K562 (cell line): ENCODE results near the gene ADNP2. TPM values are rescaled to one million over a fixed set of nuclear protein-coding genes. Genes with fewer than 3 reads are reported as not detected.

ENCODE experiments used
- ATAC-seq: fragments of 200-7000 bp; cut with Tn5 transposase; 3 replicates; pipeline ENCODE4 v1.9.1; 2020; ENCODE audit warnings: moderate library complexity
- BruUV-seq: library from RNA; stranded (reverse); fragments of 400-500 nt; replicated peaks from 2 replicates; lab custom pipeline; 2021; lab: Mats Ljungman, UMichigan
- CTCF ChIA-PET: fragments of 300-600 bp; formaldehyde crosslinking; extraction: SDS; loops from one replicate; lab custom pipeline; 2021; ENCODE audit warnings: low intra/inter-chr PET ratio; lab: Yijun Ruan, JAX
- POLR2A ChIA-PET: fragments of 300-600, 350-650 bp; sonication (Branson Sonifier 250); formaldehyde crosslinking; extraction: SDS; loops from one replicate; lab custom pipeline; 2021; ENCODE audit warnings: antibody characterized with exemption, inconsistent platforms; lab: Yijun Ruan, JAX
- DNase-seq, 4 experiments: peaks; one replicate each; pipeline versions ENCODE4 v3.0.0 to v3.0.0-alpha.2; 2011 to 2018; ENCODE audit warnings: low spot score in 3 of 4, mixed read lengths in 3 of 4; ENCODE audit errors: extremely low read depth in 1 of 4
- FAIRE-seq: peaks from 2 replicates; lab custom pipeline; 2011; peaks lifted over from hg19 to GRCh38; lab: Jason Lieb, UNC
- H2AFZ ChIP-seq: 2 replicates; pipeline ENCODE4 v1.6.0; 2011; ENCODE audit warnings: low read depth, low read length, control low read depth, inconsistent platforms
- H3K27ac ChIP-seq: fragments of 200-600 bp; 3 replicates; pipeline ENCODE4 v1.8.0; 2011; ENCODE audit warnings: low read depth, mild to moderate bottlenecking, control low read depth, inconsistent platforms, low read length, moderate library complexity, mixed read lengths; ENCODE audit errors: extremely low read depth
- H3K27me3 ChIP-seq, 2 experiments: fragments of 300-600 bp in 1 of 2; 2 replicates in 1 of 2; 3 replicates in 1 of 2; pipeline versions ENCODE4 v1.6.0 to v1.8.0; 2011; ENCODE audit warnings: inconsistent platforms in 2 of 2, low read length in 2 of 2, mild to moderate bottlenecking in 1 of 2, mixed read lengths in 1 of 2, moderate library complexity in 1 of 2; ENCODE audit not compliant: control insufficient read depth in 2 of 2, insufficient read depth in 2 of 2
- H3K36me3 ChIP-seq: fragments of 300-600 bp; 3 replicates; pipeline ENCODE4 v1.8.0; 2011; ENCODE audit warnings: mild to moderate bottlenecking, low read length, inconsistent platforms; ENCODE audit not compliant: control insufficient read depth, insufficient read depth
- H3K4me1 ChIP-seq, 2 experiments: fragments of 200-600 bp in 1 of 2; replicated peaks in 1 of 2; 2 replicates in 1 of 2; 3 replicates in 1 of 2; pipeline versions ENCODE4 v1.5.1 to v1.8.0; 2011; ENCODE audit warnings: inconsistent platforms in 2 of 2, low read length in 2 of 2, mild to moderate bottlenecking in 1 of 2, mixed read lengths in 1 of 2, moderate library complexity in 1 of 2; ENCODE audit not compliant: control insufficient read depth in 2 of 2, insufficient read depth in 2 of 2
- H3K4me2 ChIP-seq: 2 replicates; pipeline ENCODE4 v1.6.1; 2011; ENCODE audit warnings: low read length, control low read depth, inconsistent platforms, mixed read lengths; ENCODE audit not compliant: insufficient read depth
- H3K4me3 ChIP-seq: fragments of 200-600 bp; sonication (generic), shearing (Covaris generic); 2 replicates; pipeline ENCODE4 v1.5.1; 2016; ENCODE audit warnings: control low read depth, inconsistent platforms
- H3K79me2 ChIP-seq: fragments of 200-600 bp; 3 replicates; pipeline ENCODE4 v1.8.0; 2011; ENCODE audit warnings: low read length, inconsistent platforms; ENCODE audit not compliant: control insufficient read depth, insufficient read depth
- H3K9ac ChIP-seq, 2 experiments: 2 replicates each; pipeline versions ENCODE4 v1.6.0 to v1.6.1; 2011; ENCODE audit warnings: low read depth in 2 of 2, low read length in 2 of 2, control low read depth in 1 of 2, inconsistent platforms in 1 of 2, mild to moderate bottlenecking in 1 of 2, mixed read lengths in 1 of 2; ENCODE audit not compliant: insufficient read depth in 1 of 2
- H3K9me1 ChIP-seq: one replicate; pipeline ENCODE4 v1.6.0; 2011; ENCODE audit warnings: inconsistent platforms, mild to moderate bottlenecking, low read length, moderate library complexity; ENCODE audit not compliant: control insufficient read depth, insufficient read depth
- H3K9me3 ChIP-seq: replicated peaks from 2 replicates; pipeline ENCODE4 v1.5.1; 2011; ENCODE audit warnings: low read depth, low read length, inconsistent platforms; ENCODE audit not compliant: control insufficient read depth, insufficient read depth
- H4K20me1 ChIP-seq: replicated peaks from 2 replicates; pipeline ENCODE4 v1.6.1; 2011; ENCODE audit warnings: low read length, inconsistent platforms, mixed read lengths; ENCODE audit not compliant: control insufficient read depth, insufficient read depth
- CBFA2T2 ChIP-seq: fragments of 450-650 bp; conservative IDR thresholded peaks from 2 replicates; pipeline ENCODE4 v1.6.1; 2017; ENCODE audit warnings: mild to moderate bottlenecking
- ELF2 ChIP-seq: fragments of 250-450 bp; sonication (Bioruptor Pico); IDR thresholded peaks from 2 replicates; pipeline ENCODE4 v1.5.0; 2021; ENCODE audit warnings: mild to moderate bottlenecking
- ELF4 ChIP-seq: fragments of 450-650 bp; formaldehyde crosslinking; IDR thresholded peaks from 2 replicates; pipeline ENCODE4 v1.4.0; 2022; ENCODE audit warnings: missing genetic modification characterization
- MAFK ChIP-seq: IDR thresholded peaks from 2 replicates; pipeline ENCODE4 v1.6.1; 2011; ENCODE audit warnings: low read length, improper control_type of control experiment
- MNT ChIP-seq, 2 experiments: fragments of 450-650 bp; conservative IDR thresholded peaks; 2 replicates each; pipeline ENCODE4 v1.6.1; 2017; ENCODE audit warnings: mild to moderate bottlenecking in 2 of 2, moderate library complexity in 2 of 2
- POLR2G ChIP-seq: fragments of 200-400 bp; formaldehyde crosslinking; IDR thresholded peaks from 2 replicates; pipeline ENCODE4 v1.6.1; 2017; ENCODE audit warnings: low read depth, mild to moderate bottlenecking, antibody characterized with exemption, low read length, moderate library complexity
- RAD51 ChIP-seq: fragments of 450-650 bp; IDR thresholded peaks from 2 replicates; pipeline ENCODE4 v1.7.1; 2016; ENCODE audit warnings: low read depth, mild to moderate bottlenecking, borderline replicate concordance
- USF1 ChIP-seq: sonication (generic); formaldehyde crosslinking; IDR thresholded peaks from 2 replicates; pipeline ENCODE4 v1.9.0; 2022; ENCODE audit warnings: mild to moderate bottlenecking, missing genetic modification reagents
- VEZF1 ChIP-seq: fragments of 200-800 bp; sonication (Bioruptor generic); IDR thresholded peaks from 2 replicates; pipeline ENCODE4 v1.6.1; 2017; ENCODE audit warnings: missing genetic modification characterization, missing compliant biosample characterization
- ZFPM2 ChIP-seq: fragments of 250-450 bp; sonication (Bioruptor Pico); IDR thresholded peaks from 2 replicates; pipeline ENCODE4 v1.5.1; 2022; ENCODE audit warnings: mild to moderate bottlenecking
- ZNF551 ChIP-seq: fragments of 250-450 bp; sonication (Bioruptor Pico); IDR thresholded peaks from 2 replicates; pipeline ENCODE4 v1.5.0; 2021; ENCODE audit warnings: mild to moderate bottlenecking, moderate library complexity
- ZNF785 ChIP-seq: fragments of 250-450 bp; sonication (Bioruptor Pico); IDR thresholded peaks from 2 replicates; pipeline ENCODE4 v1.4.0; 2020; ENCODE audit warnings: mild to moderate bottlenecking
- WGBS: fragments of 100-300 bp; shearing (Covaris generic); methylation state at CpG from one replicate; pipeline ENCODE4 v1.1.6; 2016; ENCODE audit warnings: low coverage, mixed read lengths; ENCODE audit not compliant: insufficient coverage; ENCODE audit errors: missing lambda C conversion rate; 5-methylcytosine and 5-hydroxymethylcytosine counted together
- in situ Hi-C: fragments of 300-500 bp; cut with MboI; formaldehyde crosslinking; loops from 4 replicates; pipeline ENCODE4 v1.15.0; 2018; ENCODE audit warnings: inconsistent platforms, mixed read lengths
- intact Hi-C: fragments of 100-400 bp; cut with micrococcal nuclease; formaldehyde crosslinking; loops from 2 replicates; pipeline ENCODE4 v1.14.2; 2022
- polyA plus RNA-seq, 8 experiments: library from polyadenylated mRNA; depleted of rRNA in 4 of 8; stranded (reverse) in 5 of 8; unstranded in 3 of 8; fragments of >200 nt; fragmentation: Nextera tagmentation in 2 of 8; fragmentation: Illumina TruSeq in 1 of 8; extraction: Ambion mirVana in 2 of 8; extraction: Trizol in 1 of 8; gene quantifications; 2 replicates each; pipeline versions ENCODE4 v1.2.1 to v1.2.3, GENCODE V29; 2011 to 2014; ENCODE audit warnings: inconsistent platforms in 1 of 8, missing spikeins in 1 of 8
- total RNA-seq, 7 experiments: library from RNA; depleted of rRNA in 6 of 7; stranded (reverse); fragments of >200 nt in 6 of 7; fragmentation: Illumina TruSeq in 2 of 7; extraction: Trizol in 2 of 7; gene quantifications; 2 replicates each; pipeline versions ENCODE4 v1.2.1 to v1.2.3, GENCODE V29; 2011 to 2021; ENCODE audit warnings: low replicate concordance in 1 of 7
- TF ChIP-seq, protein P1 (sequence below): fragments of 450-650 bp; IDR thresholded peaks from 2 replicates; pipeline ENCODE4 v1.6.1; 2016
- TF ChIP-seq, protein P2 (sequence below): sonication (generic); formaldehyde crosslinking; IDR thresholded peaks from 2 replicates; pipeline ENCODE4 v1.5.0; 2020; ENCODE audit warnings: missing genetic modification reagents
- TF ChIP-seq, protein P3 (sequence below), 2 experiments: IDR thresholded peaks; 2 replicates each; pipeline ENCODE4 v1.6.1; 2011; ENCODE audit warnings: borderline replicate concordance in 1 of 2, control low read depth in 1 of 2, low read depth in 1 of 2, low read length in 1 of 2, mild to moderate bottlenecking in 1 of 2, mixed read lengths in 1 of 2, moderate library complexity in 1 of 2; ENCODE audit not compliant: insufficient read depth in 1 of 2, insufficient read length in 1 of 2, poor library complexity in 1 of 2, severe bottlenecking in 1 of 2; ENCODE audit errors: extremely low read depth in 1 of 2

The ADNP2 gene
- total and polyA plus RNA-seq, 9 of the 15 experiments (the other 6 are each of a cell fraction or from before 2014, with no cell fraction given): 5.8 to 24.3 (median 16.0) TPM

DNA sequence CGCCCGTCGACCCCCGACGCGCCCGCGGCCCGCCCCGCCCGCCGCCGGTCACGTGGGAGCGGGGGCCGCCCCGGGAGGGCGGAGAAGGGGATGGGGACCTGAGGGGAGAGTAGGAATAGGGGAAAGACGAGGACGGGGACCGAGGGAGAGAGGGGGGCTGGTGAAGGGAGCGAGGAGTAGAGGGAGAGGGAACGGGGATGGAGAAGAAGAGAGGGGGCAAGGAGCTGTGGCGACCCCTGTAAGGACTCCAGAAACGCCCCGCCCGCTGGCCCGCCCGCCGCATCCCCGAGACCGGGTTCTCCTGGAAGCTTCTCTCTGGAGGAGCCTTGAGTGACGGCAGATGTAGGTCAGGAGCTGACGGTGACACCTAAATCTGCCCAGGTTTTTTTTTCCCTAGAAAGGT, 615 bp downstream of the ADNP2 start:
- POLR2A ChIA-PET: interaction anchor here (0.6 to 0.9 kb wide), 3 partner anchors 24 to 44 kb away, joined by 3 read pairs; no protein-coding TSS in a partner anchor
- Histone ChIP-seq H3K27me3 (no peaks in the 10 kb centered on the region), H3K4me1 (peaks cover 16 to 32% of the 10 kb centered on the region in 2 experiments; a peak in 4 of 5 replicates), H3K27ac (peak overlapping the region; percentile 92; the same call in 2 of the 3 replicates), H3K9me3 (no peaks in the 10 kb centered on the region; the same call in 1 of the 2 replicates), H3K79me2 (peaks cover 52% of the 10 kb centered on the region), H3K9me1 (no peaks in the 10 kb centered on the region), H3K4me2 (peak overlapping the region; percentile 49), H3K9ac (peak overlapping the region; percentile 78 to 91; a peak in 3 of 4 replicates), H3K4me3 (peak overlapping the region; percentile 69), H3K36me3 (peaks cover 13% of the 10 kb centered on the region; the same call in 2 of the 3 replicates), H2AFZ (no peak overlapping the region), H4K20me1 (peaks cover 22% of the 10 kb centered on the region)
- intact Hi-C loops (loop anchor here (5.0 kb wide), 1 partner anchor 72 kb away; no protein-coding TSS in a partner anchor), in situ Hi-C loops (no loop called here)
- DNase-seq (peak in 2 of 4 experiments; percentile 35 to 56), FAIRE-seq (no peak), ATAC-seq (peak; percentile 13)
- BruUV-seq: no TSS peak
- 0% methylated on average over 1 of the region's 34 CpGs for WGBS
- CTCF ChIA-PET: no interaction called here
- TF ChIP-seq ZNF785 (CRISPR knock-in tag) (no peak), USF1 (CRISPR knock-in tag) (peak; percentile 54), MNT (conservative IDR thresholded peaks at IDR 0.05) (0 out of 4 replicates have a peak, but pooled peaks of 1 of the 2 experiments have one; percentile 21), RAD51 (0 out of 2 replicates have a peak, but pooled peaks have one; percentile 18), ZNF551 (CRISPR knock-in tag) (no peak), VEZF1 (CRISPR knock-in tag) (peak; percentile 61), ELF4 (CRISPR knock-in tag) (no peak), ZFPM2 (no peak), ELF2 (CRISPR knock-in tag) (no peak), CBFA2T2 (0 out of 2 replicates have a peak, but pooled peaks have one; percentile 4), POLR2G (0 out of 2 replicates have a peak, but pooled peaks have one; percentile 0), MAFK (no peak)
- TF ChIP-seq, protein P1, sequence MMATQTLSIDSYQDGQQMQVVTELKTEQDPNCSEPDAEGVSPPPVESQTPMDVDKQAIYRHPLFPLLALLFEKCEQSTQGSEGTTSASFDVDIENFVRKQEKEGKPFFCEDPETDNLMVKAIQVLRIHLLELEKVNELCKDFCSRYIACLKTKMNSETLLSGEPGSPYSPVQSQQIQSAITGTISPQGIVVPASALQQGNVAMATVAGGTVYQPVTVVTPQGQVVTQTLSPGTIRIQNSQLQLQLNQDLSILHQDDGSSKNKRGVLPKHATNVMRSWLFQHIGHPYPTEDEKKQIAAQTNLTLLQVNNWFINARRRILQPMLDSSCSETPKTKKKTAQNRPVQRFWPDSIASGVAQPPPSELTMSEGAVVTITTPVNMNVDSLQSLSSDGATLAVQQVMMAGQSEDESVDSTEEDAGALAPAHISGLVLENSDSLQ: peak; percentile 61
- TF ChIP-seq, protein P2, sequence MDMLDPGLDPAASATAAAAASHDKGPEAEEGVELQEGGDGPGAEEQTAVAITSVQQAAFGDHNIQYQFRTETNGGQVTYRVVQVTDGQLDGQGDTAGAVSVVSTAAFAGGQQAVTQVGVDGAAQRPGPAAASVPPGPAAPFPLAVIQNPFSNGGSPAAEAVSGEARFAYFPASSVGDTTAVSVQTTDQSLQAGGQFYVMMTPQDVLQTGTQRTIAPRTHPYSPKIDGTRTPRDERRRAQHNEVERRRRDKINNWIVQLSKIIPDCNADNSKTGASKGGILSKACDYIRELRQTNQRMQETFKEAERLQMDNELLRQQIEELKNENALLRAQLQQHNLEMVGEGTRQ: peak; percentile 67
- TF ChIP-seq, protein P3, sequence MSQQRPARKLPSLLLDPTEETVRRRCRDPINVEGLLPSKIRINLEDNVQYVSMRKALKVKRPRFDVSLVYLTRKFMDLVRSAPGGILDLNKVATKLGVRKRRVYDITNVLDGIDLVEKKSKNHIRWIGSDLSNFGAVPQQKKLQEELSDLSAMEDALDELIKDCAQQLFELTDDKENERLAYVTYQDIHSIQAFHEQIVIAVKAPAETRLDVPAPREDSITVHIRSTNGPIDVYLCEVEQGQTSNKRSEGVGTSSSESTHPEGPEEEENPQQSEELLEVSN (IDR thresholded peaks at IDR 0.05; ENCODE audit: borderline replicate concordance in 1 of 2, extremely low read depth in 1 of 2, insufficient read depth in 1 of 2, insufficient read length in 1 of 2, low read depth in 1 of 2, low read length in 1 of 2, poor library complexity in 1 of 2, severe bottlenecking in 1 of 2): peak in 1 of 2 experiments; percentile 5
